ENCODE measurements around the gene PPP2R2D.

PPP2R2D gene

GRCh38 chr10:131921184-131921583 lies 20.4 kb downstream of the PPP2R2D start:
- no peak for ATAC-seq
- no peak for TF ChIP-seq PPARA (CRISPR knock-in tag; IDR thresholded peaks at IDR 0.05; ENCODE audit: borderline replicate concordance)
- TF ChIP-seq PATZ1 (CRISPR knock-in tag; IDR thresholded peaks at IDR 0.05; ENCODE audit: borderline replicate concordance), result no peak
- TF ChIP-seq, protein P1, sequence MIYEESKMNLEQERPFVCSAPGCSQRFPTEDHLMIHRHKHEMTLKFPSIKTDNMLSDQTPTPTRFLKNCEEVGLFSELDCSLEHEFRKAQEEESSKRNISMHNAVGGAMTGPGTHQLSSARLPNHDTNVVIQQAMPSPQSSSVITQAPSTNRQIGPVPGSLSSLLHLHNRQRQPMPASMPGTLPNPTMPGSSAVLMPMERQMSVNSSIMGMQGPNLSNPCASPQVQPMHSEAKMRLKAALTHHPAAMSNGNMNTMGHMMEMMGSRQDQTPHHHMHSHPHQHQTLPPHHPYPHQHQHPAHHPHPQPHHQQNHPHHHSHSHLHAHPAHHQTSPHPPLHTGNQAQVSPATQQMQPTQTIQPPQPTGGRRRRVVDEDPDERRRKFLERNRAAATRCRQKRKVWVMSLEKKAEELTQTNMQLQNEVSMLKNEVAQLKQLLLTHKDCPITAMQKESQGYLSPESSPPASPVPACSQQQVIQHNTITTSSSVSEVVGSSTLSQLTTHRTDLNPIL (CRISPR knock-in tag; IDR thresholded peaks at IDR 0.05; ENCODE audit: low read depth), result no peak
- TF ChIP-seq ZNF8 (CRISPR knock-in tag; IDR thresholded peaks at IDR 0.05), result no peak
- no peak for TF ChIP-seq POU6F1 (CRISPR knock-in tag; IDR thresholded peaks at IDR 0.05; ENCODE audit: borderline replicate concordance, low read depth)
- TF ChIP-seq ZC3H10 (CRISPR knock-in tag; IDR thresholded peaks at IDR 0.05), result no peak
- no peak for TF ChIP-seq TCF4 (CRISPR knock-in tag; IDR thresholded peaks at IDR 0.05; ENCODE audit: borderline replicate concordance)
- no peak for TF ChIP-seq ZFP30 (CRISPR knock-in tag; IDR thresholded peaks at IDR 0.05)
- no peak for TF ChIP-seq ARNTL (CRISPR knock-in tag; IDR thresholded peaks at IDR 0.05; ENCODE audit: borderline replicate concordance, low read depth)
- no peak for TF ChIP-seq ESRRG (CRISPR knock-in tag; IDR thresholded peaks at IDR 0.05)
- no peak for TF ChIP-seq RARB (CRISPR knock-in tag; IDR thresholded peaks at IDR 0.05)
- no peak for TF ChIP-seq TOX (CRISPR knock-in tag; IDR thresholded peaks at IDR 0.05; ENCODE audit: borderline replicate concordance)
- TF ChIP-seq ZNF70 (CRISPR knock-in tag; IDR thresholded peaks at IDR 0.05), result no peak
- TF ChIP-seq ZNF565 (CRISPR knock-in tag; conservative IDR thresholded peaks at IDR 0.05; ENCODE audit: low read depth), result no peak
- no peak for TF ChIP-seq ZFP3 (CRISPR knock-in tag; IDR thresholded peaks at IDR 0.05)

- TF ChIP-seq ZNF565 (CRISPR knock-in tag; conservative IDR thresholded peaks at IDR 0.05; ENCODE audit: low read depth) (no peak), TOX (CRISPR knock-in tag; IDR thresholded peaks at IDR 0.05; ENCODE audit: borderline replicate concordance) (no peak), ZNF8 (CRISPR knock-in tag; IDR thresholded peaks at IDR 0.05) (no peak), OSR1 (CRISPR knock-in tag; IDR thresholded peaks at IDR 0.05) (no peak), POU6F1 (CRISPR knock-in tag; IDR thresholded peaks at IDR 0.05; ENCODE audit: borderline replicate concordance, low read depth) (no peak), CSDC2 (CRISPR knock-in tag; IDR thresholded peaks at IDR 0.05) (no peak), ARNTL (CRISPR knock-in tag; IDR thresholded peaks at IDR 0.05; ENCODE audit: borderline replicate concordance, low read depth) (no peak), SNAI2 (CRISPR knock-in tag; IDR thresholded peaks at IDR 0.05) (no peak), PPARA (CRISPR knock-in tag; IDR thresholded peaks at IDR 0.05; ENCODE audit: borderline replicate concordance) (no peak), ZFP3 (CRISPR knock-in tag; IDR thresholded peaks at IDR 0.05) (no peak)
- TF ChIP-seq, protein P2, sequence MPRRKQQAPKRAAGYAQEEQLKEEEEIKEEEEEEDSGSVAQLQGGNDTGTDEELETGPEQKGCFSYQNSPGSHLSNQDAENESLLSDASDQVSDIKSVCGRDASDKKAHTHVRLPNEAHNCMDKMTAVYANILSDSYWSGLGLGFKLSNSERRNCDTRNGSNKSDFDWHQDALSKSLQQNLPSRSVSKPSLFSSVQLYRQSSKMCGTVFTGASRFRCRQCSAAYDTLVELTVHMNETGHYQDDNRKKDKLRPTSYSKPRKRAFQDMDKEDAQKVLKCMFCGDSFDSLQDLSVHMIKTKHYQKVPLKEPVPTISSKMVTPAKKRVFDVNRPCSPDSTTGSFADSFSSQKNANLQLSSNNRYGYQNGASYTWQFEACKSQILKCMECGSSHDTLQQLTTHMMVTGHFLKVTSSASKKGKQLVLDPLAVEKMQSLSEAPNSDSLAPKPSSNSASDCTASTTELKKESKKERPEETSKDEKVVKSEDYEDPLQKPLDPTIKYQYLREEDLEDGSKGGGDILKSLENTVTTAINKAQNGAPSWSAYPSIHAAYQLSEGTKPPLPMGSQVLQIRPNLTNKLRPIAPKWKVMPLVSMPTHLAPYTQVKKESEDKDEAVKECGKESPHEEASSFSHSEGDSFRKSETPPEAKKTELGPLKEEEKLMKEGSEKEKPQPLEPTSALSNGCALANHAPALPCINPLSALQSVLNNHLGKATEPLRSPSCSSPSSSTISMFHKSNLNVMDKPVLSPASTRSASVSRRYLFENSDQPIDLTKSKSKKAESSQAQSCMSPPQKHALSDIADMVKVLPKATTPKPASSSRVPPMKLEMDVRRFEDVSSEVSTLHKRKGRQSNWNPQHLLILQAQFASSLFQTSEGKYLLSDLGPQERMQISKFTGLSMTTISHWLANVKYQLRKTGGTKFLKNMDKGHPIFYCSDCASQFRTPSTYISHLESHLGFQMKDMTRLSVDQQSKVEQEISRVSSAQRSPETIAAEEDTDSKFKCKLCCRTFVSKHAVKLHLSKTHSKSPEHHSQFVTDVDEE (CRISPR knock-in tag; IDR thresholded peaks at IDR 0.05), result no peak
- no peak for ATAC-seq
Measured at GRCh38 chr10:131923038-131923756, 22.4 kb downstream of the PPP2R2D start.

Measured in SK-N-SH treated with all-trans-retinoic acid at 6 μM for 48 hours (cell line).